Keratinocyte (primary cell): ENCODE results near the gene FBXW5. TPM values are rescaled to one million over a fixed set of nuclear protein-coding genes. Genes with fewer than 3 reads are reported as not detected.
A peak's percentile ranks its signal among the peaks of the same experiment; 100 is the strongest.

Experiments
- DNase-seq: peaks from one replicate; pipeline ENCODE4 v3.0.0-alpha.2; 2011; ENCODE audit warnings: low read depth, missing footprints, low spot score
- FAIRE-seq: peaks from 2 replicates; lab custom pipeline; 2011; peaks lifted over from hg19 to GRCh38; lab: Jason Lieb, UNC
- H2AFZ ChIP-seq: 2 replicates; pipeline ENCODE4 v1.6.0; 2012; ENCODE audit warnings: low read length, control low read depth, inconsistent platforms; ENCODE audit not compliant: control insufficient read depth
- H3K27ac ChIP-seq: 2 replicates; pipeline ENCODE4 v1.5.1; 2011; ENCODE audit warnings: low read length; ENCODE audit not compliant: control insufficient read depth, insufficient read depth
- H3K27me3 ChIP-seq: 3 replicates; pipeline ENCODE4 v1.6.0; 2011; ENCODE audit warnings: low read length; ENCODE audit not compliant: control insufficient read depth, insufficient read depth; ENCODE audit errors: extremely low read depth
- H3K36me3 ChIP-seq, 2 experiments: 2 replicates in 1 of 2; 3 replicates in 1 of 2; pipeline ENCODE4 v1.5.1; 2011; ENCODE audit warnings: low read length in 2 of 2, mild to moderate bottlenecking in 1 of 2; ENCODE audit not compliant: control insufficient read depth in 2 of 2, insufficient read depth in 2 of 2; ENCODE audit errors: extremely low read depth in 1 of 2
- H3K4me1 ChIP-seq: 3 replicates; pipeline ENCODE4 v1.5.1; 2011; ENCODE audit warnings: low read length; ENCODE audit not compliant: control insufficient read depth, insufficient read depth; ENCODE audit errors: extremely low read depth
- H3K4me2 ChIP-seq: 3 replicates; pipeline ENCODE4 v1.6.0; 2011; ENCODE audit warnings: low read depth, low read length; ENCODE audit not compliant: control insufficient read depth, insufficient read depth; ENCODE audit errors: extremely low read depth
- H3K4me3 ChIP-seq, 3 experiments: fragments of 200-600 bp in 1 of 3; sonication (generic) in 1 of 3; 2 replicates in 2 of 3; 3 replicates in 1 of 3; pipeline ENCODE4 v1.5.1; 2011 to 2016; ENCODE audit warnings: low read length in 3 of 3, mild to moderate bottlenecking in 3 of 3, control low read depth in 2 of 3, inconsistent platforms in 1 of 3, low read depth in 1 of 3, mixed read lengths in 1 of 3, mixed run types in 1 of 3, moderate library complexity in 1 of 3; ENCODE audit not compliant: control insufficient read depth in 2 of 3, insufficient read depth in 2 of 3; ENCODE audit errors: extremely low read depth in 1 of 3
- H3K79me2 ChIP-seq: 2 replicates; pipeline ENCODE4 v1.6.0; 2012; ENCODE audit warnings: low read length; ENCODE audit not compliant: control insufficient read depth, insufficient read depth
- H3K9ac ChIP-seq: 3 replicates; pipeline ENCODE4 v1.6.0; 2011; ENCODE audit warnings: low read length; ENCODE audit not compliant: control insufficient read depth, insufficient read depth; ENCODE audit errors: extremely low read depth
- H3K9me1 ChIP-seq: 3 replicates; pipeline ENCODE4 v1.6.0; 2011; ENCODE audit warnings: low read length; ENCODE audit not compliant: control insufficient read depth, insufficient read depth; ENCODE audit errors: extremely low read depth
- H3K9me3 ChIP-seq: 2 replicates; pipeline ENCODE4 v1.5.1; 2012; ENCODE audit warnings: low read depth, low read length; ENCODE audit not compliant: control insufficient read depth
- H4K20me1 ChIP-seq: 3 replicates; pipeline ENCODE4 v1.6.0; 2011; ENCODE audit warnings: low read length; ENCODE audit not compliant: control insufficient read depth, insufficient read depth; ENCODE audit errors: extremely low read depth
- EZH2 ChIP-seq: IDR thresholded peaks from one replicate; pipeline ENCODE4 v1.6.1; 2012; ENCODE audit warnings: inconsistent platforms, mild to moderate bottlenecking, low read length, moderate library complexity
- dilution Hi-C: fragments of 300-500 bp; cut with MboI; formaldehyde crosslinking; loops from one replicate; pipeline ENCODE4 v1.7.0; 2020; ENCODE audit warnings: low sequenced_read_pairs; ENCODE audit not compliant: extremely low pct_ligation_motif_present
- polyA plus RNA-seq, 5 experiments: library from polyadenylated mRNA; depleted of rRNA in 3 of 5; stranded (reverse) in 3 of 5; stranded (forward) in 1 of 5; unstranded in 1 of 5; fragments of >200 nt; gene quantifications; 1 replicate in 1 of 5; 2 replicates in 3 of 5; 3 replicates in 1 of 5; pipeline versions ENCODE4 v1.2.1 to v1.2.3, GENCODE V29; 2011 to 2012; ENCODE audit warnings: missing spikeins in 2 of 5, low read depth in 1 of 5, low replicate concordance in 1 of 5
- TF ChIP-seq, protein P1 (sequence below), 3 experiments: IDR thresholded peaks in 1 of 3; conservative IDR thresholded peaks in 1 of 3; optimal IDR thresholded peaks in 1 of 3; 2 replicates in 2 of 3; 3 replicates in 1 of 3; pipeline versions ENCODE3 to v1.5.1; 2011; ENCODE audit warnings: low read length in 3 of 3, mild to moderate bottlenecking in 3 of 3, moderate library complexity in 2 of 3, control low read depth in 1 of 3, inconsistent platforms in 1 of 3; ENCODE audit not compliant: insufficient read depth in 2 of 3; ENCODE audit errors: extremely low read depth in 1 of 3

Gene FBXW5
- polyA plus RNA-seq, 1 donor (not counting 4 experiments of a cell fraction or from before 2014, with no cell fraction given), result 23.0 TPM

GRCh38 chr9:136978865-136979544, 34.5 kb upstream of the FBXW5 start:
- no peak overlapping the region for H3K9ac ChIP-seq
- H3K79me2 ChIP-seq, result no peaks in the 10 kb centered on the region
- no peak for DNase-seq
- H3K9me1 ChIP-seq, result no peaks in the 10 kb centered on the region
- dilution Hi-C loops, result no loop called here
- H3K4me1 ChIP-seq, result peaks cover 8% of the 10 kb centered on the region
- H3K4me2 ChIP-seq, result no peak overlapping the region
- peaks cover 6% of the 10 kb centered on the region for H3K27me3 ChIP-seq
- no peak overlapping the region for H2AFZ ChIP-seq
- TF ChIP-seq, protein P1, sequence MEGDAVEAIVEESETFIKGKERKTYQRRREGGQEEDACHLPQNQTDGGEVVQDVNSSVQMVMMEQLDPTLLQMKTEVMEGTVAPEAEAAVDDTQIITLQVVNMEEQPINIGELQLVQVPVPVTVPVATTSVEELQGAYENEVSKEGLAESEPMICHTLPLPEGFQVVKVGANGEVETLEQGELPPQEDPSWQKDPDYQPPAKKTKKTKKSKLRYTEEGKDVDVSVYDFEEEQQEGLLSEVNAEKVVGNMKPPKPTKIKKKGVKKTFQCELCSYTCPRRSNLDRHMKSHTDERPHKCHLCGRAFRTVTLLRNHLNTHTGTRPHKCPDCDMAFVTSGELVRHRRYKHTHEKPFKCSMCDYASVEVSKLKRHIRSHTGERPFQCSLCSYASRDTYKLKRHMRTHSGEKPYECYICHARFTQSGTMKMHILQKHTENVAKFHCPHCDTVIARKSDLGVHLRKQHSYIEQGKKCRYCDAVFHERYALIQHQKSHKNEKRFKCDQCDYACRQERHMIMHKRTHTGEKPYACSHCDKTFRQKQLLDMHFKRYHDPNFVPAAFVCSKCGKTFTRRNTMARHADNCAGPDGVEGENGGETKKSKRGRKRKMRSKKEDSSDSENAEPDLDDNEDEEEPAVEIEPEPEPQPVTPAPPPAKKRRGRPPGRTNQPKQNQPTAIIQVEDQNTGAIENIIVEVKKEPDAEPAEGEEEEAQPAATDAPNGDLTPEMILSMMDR (optimal IDR thresholded peaks at IDR 0.05 in 1 of 3, IDR thresholded peaks at IDR 0.05 in 1 of 3, conservative IDR thresholded peaks at IDR 0.05 in 1 of 3; ENCODE audit: extremely low read depth in 1 of 3, insufficient read depth in 2 of 3, low read length in 3 of 3), result no peak
- no peak for TF ChIP-seq EZH2
- no peak overlapping the region for H3K27ac ChIP-seq
- no peaks in the 10 kb centered on the region for H4K20me1 ChIP-seq
- H3K36me3 ChIP-seq, result no peaks in the 10 kb centered on the region
- no peak overlapping the region for H3K4me3 ChIP-seq
- H3K9me3 ChIP-seq, result no peaks in the 10 kb centered on the region
- FAIRE-seq, result no peak

- DNase-seq (no peak), FAIRE-seq (no peak)
- Histone ChIP-seq H3K36me3 (no peaks in the 10 kb centered on the region), H3K4me1 (peaks cover 8% of the 10 kb centered on the region), H3K9me1 (no peaks in the 10 kb centered on the region), H4K20me1 (no peaks in the 10 kb centered on the region), H3K4me3 (peak overlapping the region in 2 of 3 experiments; percentile 34 to 38), H3K27me3 (no peaks in the 10 kb centered on the region), H3K27ac (no peak overlapping the region), H3K9me3 (no peaks in the 10 kb centered on the region), H3K79me2 (no peaks in the 10 kb centered on the region), H3K4me2 (peak overlapping the region; percentile 74), H2AFZ (peak overlapping the region; percentile 26), H3K9ac (no peak overlapping the region)
- TF ChIP-seq, protein P1 (optimal IDR thresholded peaks at IDR 0.05 in 1 of 3, IDR thresholded peaks at IDR 0.05 in 1 of 3, conservative IDR thresholded peaks at IDR 0.05 in 1 of 3; ENCODE audit: extremely low read depth in 1 of 3, insufficient read depth in 2 of 3, low read length in 3 of 3), result no peak
- no peak for TF ChIP-seq EZH2
- dilution Hi-C loops, result no loop called here
These were observed 33.7 kb upstream of the FBXW5 start for GRCh38 chr9:136978073-136978864.
